Fibroblast of skin of right quadriceps (primary cell): Measurements from ENCODE around the gene LAIR2.

ENCODE experiments used
- DNase-seq: peaks from one replicate; pipeline ENCODE4 v3.0.0-alpha.2; 2013

Gene LAIR2

DNA sequence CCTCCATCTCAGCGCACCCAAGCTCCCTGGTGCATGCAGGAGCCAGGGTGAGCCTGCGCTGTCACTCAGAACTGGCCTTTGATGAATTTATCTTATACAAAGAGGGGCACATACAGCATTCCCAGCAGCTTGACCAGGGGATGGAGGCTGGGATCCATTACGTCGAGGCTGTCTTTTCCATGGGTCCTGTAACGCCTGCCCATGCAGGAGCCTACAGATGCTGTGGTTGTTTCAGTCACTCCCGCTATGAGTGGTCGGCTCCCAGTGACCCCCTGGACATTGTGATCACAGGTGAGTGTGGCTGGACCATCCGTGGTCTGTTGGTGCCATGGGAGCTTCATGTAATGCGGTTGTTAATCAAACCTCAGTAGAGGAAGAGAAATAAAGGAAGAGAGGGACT is 33.0 kb downstream of the LAIR2 start:
- DNase-seq, result no peak

DNA sequence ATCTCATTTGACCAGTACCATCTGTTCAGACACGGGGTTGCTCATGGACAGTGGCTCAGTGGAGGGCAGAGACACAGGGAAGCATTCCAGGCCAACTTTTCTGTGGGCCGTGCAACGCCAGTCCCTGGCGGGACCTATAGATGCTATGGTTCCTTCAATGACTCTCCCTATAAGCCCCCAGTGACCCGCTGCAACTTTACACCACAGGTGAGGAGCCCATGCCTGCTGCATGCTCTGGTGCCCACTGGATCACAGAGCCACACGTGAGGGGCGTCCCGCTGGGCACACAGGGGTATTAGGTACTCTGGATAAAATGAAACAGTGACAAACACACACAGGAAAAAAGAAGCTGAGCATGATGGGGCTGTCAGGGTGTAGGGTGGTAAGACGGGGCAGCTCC is 34.3 kb downstream of the LAIR2 start:
- DNase-seq, result no peak

GRCh38 chr19:54541712-54542111 is 39.1 kb downstream of the LAIR2 start:
- DNase-seq, result no peak

DNA sequence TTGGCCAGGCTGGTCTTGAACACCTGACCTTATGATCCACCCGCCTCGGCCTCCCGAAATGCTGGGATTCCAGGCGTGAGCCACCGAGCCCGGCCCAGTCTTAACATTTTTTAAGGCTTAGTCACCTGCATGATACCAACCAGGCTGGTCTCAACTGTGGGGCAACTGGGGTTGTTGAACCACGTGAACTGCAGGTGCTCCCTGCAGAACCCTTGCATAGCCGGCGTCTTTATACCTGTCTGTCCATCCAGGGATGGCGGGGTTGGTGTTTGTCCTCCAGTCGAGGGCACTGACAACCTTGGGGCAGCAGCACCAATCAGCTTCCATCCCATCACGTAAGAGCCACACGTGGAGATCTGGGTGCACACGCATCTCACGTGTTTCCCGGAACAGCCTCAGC is 46.2 kb downstream of the LAIR2 start:
- DNase-seq, result no peak

DNA sequence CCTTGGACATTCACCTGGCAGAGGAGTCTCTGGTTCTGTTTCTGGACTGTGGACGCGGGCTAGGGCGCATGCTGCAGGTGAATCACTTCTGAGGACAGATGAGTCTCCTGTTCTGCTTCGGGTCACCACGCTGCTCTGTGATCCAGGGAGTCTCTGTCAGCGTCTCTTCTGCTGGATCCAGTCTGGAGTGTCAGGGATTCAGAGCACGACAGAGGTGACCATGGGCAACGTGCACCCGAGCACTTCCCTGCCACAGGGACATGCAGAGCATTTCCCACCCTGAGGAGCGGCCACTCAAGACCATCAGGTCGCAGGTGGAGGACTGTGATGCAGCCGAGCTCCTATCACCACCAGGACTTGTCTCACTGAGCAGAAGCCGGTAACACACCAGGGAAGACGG is 46.6 kb downstream of the LAIR2 start:
- DNase-seq, result no peak

DNA sequence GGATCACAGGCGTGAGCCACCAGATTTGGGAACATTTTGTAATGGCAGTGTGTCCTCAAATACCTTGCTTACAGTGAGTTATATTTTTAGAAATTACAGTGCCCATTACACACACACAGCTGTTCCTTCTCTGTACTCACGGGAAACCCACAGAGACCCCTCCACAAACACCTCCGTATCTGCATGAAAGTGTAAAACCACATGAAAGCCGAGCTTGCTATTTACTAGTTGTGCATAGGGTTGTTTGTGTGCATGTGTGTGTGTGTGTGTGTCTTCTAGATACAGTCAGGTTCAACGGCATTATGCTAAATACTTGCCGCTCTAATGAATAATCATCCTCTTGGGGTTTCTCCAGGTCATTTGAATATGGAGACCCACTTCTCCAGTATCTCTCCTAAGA is 48.7 kb downstream of the LAIR2 start:
- no peak for DNase-seq

- no peak for DNase-seq
These were observed 49.6 kb downstream of the LAIR2 start for GRCh38 chr19:54551950-54552912.

GRCh38 chr19:54552913-54553310 is 50.3 kb downstream of the LAIR2 start:
- DNase-seq, result no peak

- DNase-seq, result no peak
These were observed 51.4 kb downstream of the LAIR2 start for GRCh38 chr19:54554006-54554405.

- no peak for DNase-seq
These were observed 52.3 kb downstream of the LAIR2 start for GRCh38 chr19:54554896-54555295.

DNA sequence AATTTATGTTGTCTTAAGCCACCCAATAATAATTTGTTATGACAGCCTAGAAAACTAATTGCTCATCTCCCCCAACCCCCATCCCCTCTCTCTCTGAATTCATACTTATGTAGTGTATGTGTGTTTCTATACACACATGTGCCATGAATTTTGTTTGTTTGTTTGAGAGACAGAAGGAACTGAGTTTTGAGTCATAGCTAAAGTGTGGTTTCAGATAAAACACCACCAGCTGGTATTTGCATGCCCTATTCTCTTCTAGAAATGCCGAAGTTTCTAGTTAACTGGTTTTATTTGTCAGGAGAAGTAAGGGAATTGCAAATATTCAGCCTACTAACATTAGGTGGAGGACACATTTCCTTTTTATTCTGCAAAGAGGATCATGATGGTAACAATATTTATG is 53.6 kb downstream of the LAIR2 start:
- DNase-seq, result no peak

GRCh38 chr19:54558339-54558738 is 55.7 kb downstream of the LAIR2 start:
- DNase-seq, result no peak
